IMR-90 (cell line): ENCODE results near the gene FDXR. TPM values are rescaled to one million over a fixed set of nuclear protein-coding genes. Genes with fewer than 3 reads are reported as not detected.

Source experiments
- ATAC-seq: fragments of 200-7000 bp; cut with Tn5 transposase; 2 replicates; pipeline ENCODE4 v1.9.1; 2020; ENCODE audit warnings: low read depth, mild to moderate bottlenecking, moderate library complexity
- BruUV-seq: library from RNA; stranded (reverse); fragments of 400-500 nt; replicated peaks from 2 replicates; lab custom pipeline; 2021; lab: Mats Ljungman, UMichigan
- CTCF ChIA-PET: fragments of 300-600 bp; formaldehyde crosslinking; extraction: SDS; loops from one replicate; lab custom pipeline; 2021; ENCODE audit warnings: antibody characterized with exemption; lab: Yijun Ruan, JAX
- POLR2A ChIA-PET: fragments of 300-600 bp; sonication (Branson Sonifier 250); formaldehyde crosslinking; loops from one replicate; lab custom pipeline; 2022; ENCODE audit warnings: antibody characterized with exemption; ENCODE audit not compliant: unreplicated experiment; lab: Charles Lee
- DNase-seq: peaks from one replicate; pipeline ENCODE4 v3.0.0; 2013
- H2AFZ ChIP-seq: replicated peaks from 2 replicates; pipeline ENCODE3; 2013; ENCODE audit warnings: low read length, mild to moderate bottlenecking; ENCODE audit not compliant: poor library complexity
- H2AK5ac ChIP-seq: 2 replicates; pipeline ENCODE4 v1.6.1; 2013; ENCODE audit warnings: low read depth, low read length, inconsistent platforms
- H2AK9ac ChIP-seq: replicated peaks from 2 replicates; pipeline ENCODE3; 2013; ENCODE audit warnings: mild to moderate bottlenecking, low read depth, low read length, moderate library complexity; ENCODE audit not compliant: poor library complexity
- H2BK120ac ChIP-seq: 2 replicates; pipeline ENCODE4 v1.6.1; 2013; ENCODE audit warnings: low read depth, low read length, inconsistent platforms
- H2BK15ac ChIP-seq: 3 replicates; pipeline ENCODE4 v1.6.1; 2013; ENCODE audit warnings: low read depth, low read length, inconsistent platforms
- H2BK20ac ChIP-seq: 2 replicates; pipeline ENCODE4 v1.6.1; 2013; ENCODE audit warnings: low read depth, mild to moderate bottlenecking, inconsistent platforms, low read length, moderate library complexity
- H2BK5ac ChIP-seq: 2 replicates; pipeline ENCODE4 v1.6.1; 2013; ENCODE audit warnings: mild to moderate bottlenecking, low read depth, low read length, inconsistent platforms; ENCODE audit not compliant: poor library complexity, severe bottlenecking
- H3K14ac ChIP-seq: replicated peaks from 2 replicates; pipeline ENCODE4 v1.6.1; 2013; ENCODE audit warnings: low read depth, low read length, inconsistent platforms
- H3K18ac ChIP-seq: 2 replicates; pipeline ENCODE4 v1.6.1; 2013; ENCODE audit warnings: low read depth, low read length, control low read depth
- H3K23ac ChIP-seq: 2 replicates; pipeline ENCODE4 v1.6.1; 2013; ENCODE audit warnings: low read depth, low read length, inconsistent platforms
- H3K27ac ChIP-seq: 2 replicates; pipeline ENCODE4 v1.5.1; 2013; ENCODE audit warnings: mild to moderate bottlenecking, control low read depth, low read length; ENCODE audit not compliant: insufficient read depth
- H3K27me3 ChIP-seq: 2 replicates; pipeline ENCODE4 v1.6.1; 2013; ENCODE audit warnings: low read length; ENCODE audit not compliant: control insufficient read depth, insufficient read depth
- H3K36me3 ChIP-seq: 2 replicates; pipeline ENCODE4 v1.6.1; 2013; ENCODE audit warnings: low read length, mixed read lengths; ENCODE audit not compliant: control insufficient read depth, insufficient read depth
- H3K4ac ChIP-seq: 2 replicates; pipeline ENCODE4 v1.6.1; 2013; ENCODE audit warnings: low read depth, low read length, inconsistent platforms
- H3K4me1 ChIP-seq: 2 replicates; pipeline ENCODE4 v1.6.1; 2013; ENCODE audit warnings: low read length, mixed read lengths; ENCODE audit not compliant: control insufficient read depth, insufficient read depth
- H3K4me2 ChIP-seq: 2 replicates; pipeline ENCODE4 v1.6.1; 2013; ENCODE audit warnings: low read depth, mild to moderate bottlenecking, control low read depth, low read length, moderate library complexity
- H3K4me3 ChIP-seq: 2 replicates; pipeline ENCODE4 v1.5.1; 2013; ENCODE audit warnings: low read depth, mild to moderate bottlenecking, control low read depth, low read length, moderate library complexity; ENCODE audit not compliant: insufficient read depth
- H3K56ac ChIP-seq: 2 replicates; pipeline ENCODE4 v1.6.1; 2013; ENCODE audit warnings: low read length, inconsistent platforms; ENCODE audit not compliant: insufficient read depth; ENCODE audit errors: extremely low read depth
- H3K79me1 ChIP-seq, 2 experiments: 2 replicates each; pipeline ENCODE4 v1.6.1; 2013; ENCODE audit warnings: low read length in 2 of 2, inconsistent platforms in 1 of 2, low read depth in 1 of 2
- H3K9ac ChIP-seq: 2 replicates; pipeline ENCODE4 v1.6.1; 2013; ENCODE audit warnings: low read depth, low read length, control low read depth
- H3K9me1 ChIP-seq: 2 replicates; pipeline ENCODE4 v1.6.1; 2013; ENCODE audit warnings: low read length, inconsistent platforms; ENCODE audit not compliant: insufficient read depth
- H3K9me3 ChIP-seq: 2 replicates; pipeline ENCODE4 v1.6.1; 2013; ENCODE audit warnings: low read length; ENCODE audit not compliant: control insufficient read depth, insufficient read depth
- H4K20me1 ChIP-seq: 2 replicates; pipeline ENCODE4 v1.6.1; 2013; ENCODE audit warnings: low read length, inconsistent platforms; ENCODE audit not compliant: insufficient read depth
- H4K5ac ChIP-seq: 2 replicates; pipeline ENCODE4 v1.6.1; 2013; ENCODE audit warnings: mild to moderate bottlenecking, low read depth, low read length, control low read depth
- H4K8ac ChIP-seq, 2 experiments: 2 replicates each; pipeline ENCODE4 v1.6.1; 2013; ENCODE audit warnings: low read depth in 2 of 2, low read length in 2 of 2, control low read depth in 1 of 2, inconsistent platforms in 1 of 2
- H4K91ac ChIP-seq: 2 replicates; pipeline ENCODE4 v1.6.1; 2013; ENCODE audit warnings: low read depth, low read length, inconsistent platforms; ENCODE audit not compliant: insufficient read depth
- NFE2L2 ChIP-seq: fragments of 150-350 bp; IDR thresholded peaks from 2 replicates; pipeline ENCODE4 v1.6.1; 2016; ENCODE audit warnings: low read depth, mild to moderate bottlenecking, low read length
- WGBS, 2 experiments: methylation state at CpG; one replicate each; pipeline versions ENCODE4 v1.1.5 to v1.1.7; 2013; ENCODE audit warnings: missing lambda C conversion rate in 2 of 2; ENCODE audit not compliant: insufficient read length in 1 of 2; ENCODE audit errors: extremely low coverage in 2 of 2; 5-methylcytosine and 5-hydroxymethylcytosine counted together
- dilution Hi-C: fragments of 300-500 bp; cut with HindIII; formaldehyde crosslinking; loops from one replicate; pipeline ENCODE4 v1.14.3; 2018; ENCODE audit warnings: low sequenced_read_pairs; ENCODE audit not compliant: unreplicated experiment
- in situ Hi-C: fragments of 300-500 bp; cut with MboI; formaldehyde crosslinking; loops from 3 replicates; pipeline ENCODE4 v1.14.3; 2019; ENCODE audit warnings: low sequenced_read_pairs, inconsistent platforms, mixed read lengths
- intact Hi-C: fragments of 100-400 bp; cut with micrococcal nuclease; formaldehyde crosslinking; loops from 2 replicates; pipeline ENCODE4 v1.10.0; 2022
- polyA plus RNA-seq, 3 experiments: library from polyadenylated mRNA; depleted of rRNA; stranded (reverse); fragments of >200 nt; gene quantifications; 2 replicates each; pipeline ENCODE4 v1.2.3, GENCODE V29; 2012; ENCODE audit warnings: low replicate concordance in 1 of 3
- total RNA-seq: library from RNA; depleted of rRNA; stranded (reverse); fragments of >200 nt; gene quantifications from 2 replicates; pipeline ENCODE4 v1.2.3, GENCODE V29; 2012
- TF ChIP-seq, protein P1 (sequence below): fragments of 150-350 bp; IDR thresholded peaks from 2 replicates; pipeline ENCODE4 v1.6.1; 2016; ENCODE audit warnings: low read depth, mild to moderate bottlenecking, low read length, moderate library complexity, borderline replicate concordance

The FDXR gene
- total and polyA plus RNA-seq, 2 of the 4 experiments (the other 2 are of a cell fraction): 12.4 to 18.6 TPM

GRCh38 chr17:74903034-74903433 is 30.2 kb upstream of the FDXR start:
- Histone ChIP-seq H3K14ac (no peak overlapping the region), H4K91ac (no peak overlapping the region), H2AFZ (no peak overlapping the region), H4K5ac (no peak overlapping the region), H2BK120ac (no peak overlapping the region), H3K9me3 (no peaks in the 10 kb centered on the region), H3K4me1 (no peaks in the 10 kb centered on the region), H3K36me3 (no peaks in the 10 kb centered on the region), H3K4me3 (no peak overlapping the region), H2AK5ac (no peak overlapping the region), H2BK15ac (no peak overlapping the region), H3K4me2 (no peak overlapping the region), H3K27ac (no peak overlapping the region), H3K23ac (no peak overlapping the region), H3K9ac (no peak overlapping the region), H3K4ac (no peak overlapping the region), H2BK20ac (no peak overlapping the region), H2AK9ac (no peak overlapping the region), H3K79me1 (no peaks in the 10 kb centered on the region), H2BK5ac (no peak overlapping the region), H3K18ac (no peak overlapping the region), H4K8ac (no peak overlapping the region), H3K27me3 (peaks cover 38% of the 10 kb centered on the region), H3K56ac (no peak overlapping the region), H3K9me1 (no peaks in the 10 kb centered on the region), H4K20me1 (no peaks in the 10 kb centered on the region)
- ChIA-PET POLR2A (no interaction called here), CTCF (no interaction called here)
- in situ Hi-C loops (no loop called here), dilution Hi-C loops (no loop called here), intact Hi-C loops (no loop called here)
- DNase-seq: no peak
- TF ChIP-seq, protein P1, sequence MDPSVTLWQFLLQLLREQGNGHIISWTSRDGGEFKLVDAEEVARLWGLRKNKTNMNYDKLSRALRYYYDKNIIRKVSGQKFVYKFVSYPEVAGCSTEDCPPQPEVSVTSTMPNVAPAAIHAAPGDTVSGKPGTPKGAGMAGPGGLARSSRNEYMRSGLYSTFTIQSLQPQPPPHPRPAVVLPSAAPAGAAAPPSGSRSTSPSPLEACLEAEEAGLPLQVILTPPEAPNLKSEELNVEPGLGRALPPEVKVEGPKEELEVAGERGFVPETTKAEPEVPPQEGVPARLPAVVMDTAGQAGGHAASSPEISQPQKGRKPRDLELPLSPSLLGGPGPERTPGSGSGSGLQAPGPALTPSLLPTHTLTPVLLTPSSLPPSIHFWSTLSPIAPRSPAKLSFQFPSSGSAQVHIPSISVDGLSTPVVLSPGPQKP: no peak
- TF ChIP-seq NFE2L2: no peak
- WGBS, 2 experiments: 50% methylated on average over 1 of the region's 9 CpGs; no CpG with 5 or more reads in 1 of the 2 experiments
- ATAC-seq: no peak
- BruUV-seq: no TSS peak
